Measurements from ENCODE around the gene ACAA1. TPM values are rescaled to one million over a fixed set of nuclear protein-coding genes. Genes with fewer than 3 reads are reported as not detected.

The ACAA1 gene
- total and polyA plus RNA-seq, 9 of the 15 experiments (the other 6 are each of a cell fraction or from before 2014, with no cell fraction given), result 4.0 to 88.9 (median 57.2) TPM

- TF ChIP-seq POLR2AphosphoS5 (IDR thresholded peaks at IDR 0.05; ENCODE audit: control insufficient read depth, insufficient read depth, low read depth, low read length) (peak; percentile 66), POLR2B (IDR thresholded peaks at IDR 0.05; ENCODE audit: low read depth, partially characterized antibody) (peak; percentile 71), THRAP3 (IDR thresholded peaks at IDR 0.05; ENCODE audit: borderline replicate concordance) (no peak), SMAD4 (CRISPR knock-in tag; conservative IDR thresholded peaks at IDR 0.05) (peak; percentile 67; the same call in 1 of the 2 replicates), TOE1 (IDR thresholded peaks at IDR 0.05; ENCODE audit: borderline replicate concordance) (no peak), TOE1 (CRISPR knock-in tag; IDR thresholded peaks at IDR 0.05; ENCODE audit: borderline replicate concordance, low read depth) (no peak), RFX7 (CRISPR knock-in tag; IDR thresholded peaks at IDR 0.05) (no peak), ELF1 (tag; IDR thresholded peaks at IDR 0.05) (peak; percentile 63; the same call in 1 of the 2 replicates), ZNF165 (CRISPR knock-in tag; IDR thresholded peaks at IDR 0.05; ENCODE audit: borderline replicate concordance) (no peak), OTX1 (CRISPR knock-in tag; IDR thresholded peaks at IDR 0.05) (no peak; the same call in 1 of the 2 replicates), CEBPG (CRISPR knock-in tag; IDR thresholded peaks at IDR 0.05) (no peak), CEBPG (tag; conservative IDR thresholded peaks at IDR 0.05 in 1 of 2, IDR thresholded peaks at IDR 0.05 in 1 of 2) (no peak), GATAD2A (IDR thresholded peaks at IDR 0.05) (peak; percentile 62; the same call in 1 of the 2 replicates), TEAD1 (CRISPR knock-in tag; IDR thresholded peaks at IDR 0.05) (peak in 1 of 2 experiments; percentile 71; a peak in 1 of 4 replicates), ZNF124 (CRISPR knock-in tag; IDR thresholded peaks at IDR 0.05) (no peak), ZBTB2 (IDR thresholded peaks at IDR 0.05) (peak; percentile 48; the same call in 1 of the 2 replicates), SFPQ (IDR thresholded peaks at IDR 0.05; ENCODE audit: low read depth, low read length) (no peak), BACH1 (tag; IDR thresholded peaks at IDR 0.05) (no peak), MCM3 (IDR thresholded peaks at IDR 0.05) (no peak), ZNF174 (CRISPR knock-in tag; IDR thresholded peaks at IDR 0.05) (no peak), ZBTB7A (IDR thresholded peaks at IDR 0.05; ENCODE audit: borderline replicate concordance, control insufficient read depth, low read depth, low read length) (peak; percentile 70; the same call in 1 of the 2 replicates), FOXP1 (CRISPR knock-in tag; IDR thresholded peaks at IDR 0.05) (peak; percentile 78; the same call in 1 of the 2 replicates), PPARD (CRISPR knock-in tag; IDR thresholded peaks at IDR 0.05) (no peak), KLF13 (tag; IDR thresholded peaks at IDR 0.05; ENCODE audit: borderline replicate concordance, low read depth) (no peak)
- TF ChIP-seq, protein P1, sequence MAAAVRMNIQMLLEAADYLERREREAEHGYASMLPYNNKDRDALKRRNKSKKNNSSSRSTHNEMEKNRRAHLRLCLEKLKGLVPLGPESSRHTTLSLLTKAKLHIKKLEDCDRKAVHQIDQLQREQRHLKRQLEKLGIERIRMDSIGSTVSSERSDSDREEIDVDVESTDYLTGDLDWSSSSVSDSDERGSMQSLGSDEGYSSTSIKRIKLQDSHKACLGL (CRISPR knock-in tag; IDR thresholded peaks at IDR 0.05; ENCODE audit: borderline replicate concordance, poor library complexity, severe bottlenecking), result no peak
These were observed 1.6 kb upstream of the ACAA1 start, which contains the start of gene MYD88 (continued) for GRCh38 chr3:38138349-38139190.

Data from K562 (cell line).